GM12873 (cell line): Measurements from ENCODE around the gene GPR25.

Experiments used
- TF ChIP-seq, protein P1 (sequence below): IDR thresholded peaks from 2 replicates; pipeline ENCODE4 v1.5.1; 2012; ENCODE audit warnings: low read depth, mild to moderate bottlenecking, moderate library complexity, low read length, control low read depth; ENCODE audit not compliant: insufficient read depth; ENCODE audit errors: missing control alignments

GPR25 gene

DNA sequence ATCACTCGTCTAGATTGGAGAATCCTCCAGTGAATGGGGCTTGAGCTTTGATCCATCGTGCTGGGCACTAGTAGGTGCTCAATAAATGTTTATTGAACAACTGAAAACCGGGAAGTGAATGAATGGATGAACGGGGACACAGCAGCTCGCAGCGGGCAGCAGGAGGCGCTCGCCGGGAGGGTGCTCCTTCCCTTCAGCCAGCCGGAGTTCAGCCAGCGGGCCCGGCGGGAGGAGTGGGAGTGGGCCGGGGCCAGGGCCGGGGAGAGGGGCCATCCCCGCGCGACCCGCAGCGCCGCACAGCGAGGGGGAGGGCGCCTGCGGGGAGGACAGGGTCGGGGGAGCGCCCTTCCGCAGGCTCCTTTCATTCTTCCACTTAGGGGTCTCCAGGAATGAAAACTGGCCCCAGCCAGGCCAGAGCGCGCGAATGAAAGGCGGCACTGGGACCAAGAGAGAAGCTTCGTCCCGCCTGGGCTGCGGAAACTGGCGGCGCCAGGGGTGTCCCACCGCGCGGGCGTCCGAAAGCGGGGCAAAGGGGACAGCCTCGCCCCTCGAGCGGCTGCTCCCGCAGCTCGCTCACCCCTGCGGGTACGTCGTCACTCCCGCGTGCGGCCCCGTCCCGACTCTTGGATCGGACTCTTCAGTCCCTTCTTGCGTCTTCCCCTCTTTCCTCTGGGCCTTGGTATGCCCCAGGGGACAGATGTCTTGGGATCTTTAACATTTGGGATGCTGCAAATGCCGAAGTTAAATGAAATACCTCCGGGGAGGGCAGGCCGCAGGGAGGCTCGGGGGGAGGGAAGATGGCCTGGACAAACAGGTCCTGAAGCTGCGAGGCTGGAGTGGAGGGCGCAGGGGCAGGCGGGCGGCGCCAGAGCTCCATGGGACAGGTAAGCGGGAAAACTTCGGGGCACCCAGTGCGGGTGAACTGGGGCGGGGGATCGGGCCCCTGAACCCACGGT lies 18.3 kb downstream of the GPR25 start:
- TF ChIP-seq, protein P1, sequence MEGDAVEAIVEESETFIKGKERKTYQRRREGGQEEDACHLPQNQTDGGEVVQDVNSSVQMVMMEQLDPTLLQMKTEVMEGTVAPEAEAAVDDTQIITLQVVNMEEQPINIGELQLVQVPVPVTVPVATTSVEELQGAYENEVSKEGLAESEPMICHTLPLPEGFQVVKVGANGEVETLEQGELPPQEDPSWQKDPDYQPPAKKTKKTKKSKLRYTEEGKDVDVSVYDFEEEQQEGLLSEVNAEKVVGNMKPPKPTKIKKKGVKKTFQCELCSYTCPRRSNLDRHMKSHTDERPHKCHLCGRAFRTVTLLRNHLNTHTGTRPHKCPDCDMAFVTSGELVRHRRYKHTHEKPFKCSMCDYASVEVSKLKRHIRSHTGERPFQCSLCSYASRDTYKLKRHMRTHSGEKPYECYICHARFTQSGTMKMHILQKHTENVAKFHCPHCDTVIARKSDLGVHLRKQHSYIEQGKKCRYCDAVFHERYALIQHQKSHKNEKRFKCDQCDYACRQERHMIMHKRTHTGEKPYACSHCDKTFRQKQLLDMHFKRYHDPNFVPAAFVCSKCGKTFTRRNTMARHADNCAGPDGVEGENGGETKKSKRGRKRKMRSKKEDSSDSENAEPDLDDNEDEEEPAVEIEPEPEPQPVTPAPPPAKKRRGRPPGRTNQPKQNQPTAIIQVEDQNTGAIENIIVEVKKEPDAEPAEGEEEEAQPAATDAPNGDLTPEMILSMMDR, result peak; percentile 63

DNA sequence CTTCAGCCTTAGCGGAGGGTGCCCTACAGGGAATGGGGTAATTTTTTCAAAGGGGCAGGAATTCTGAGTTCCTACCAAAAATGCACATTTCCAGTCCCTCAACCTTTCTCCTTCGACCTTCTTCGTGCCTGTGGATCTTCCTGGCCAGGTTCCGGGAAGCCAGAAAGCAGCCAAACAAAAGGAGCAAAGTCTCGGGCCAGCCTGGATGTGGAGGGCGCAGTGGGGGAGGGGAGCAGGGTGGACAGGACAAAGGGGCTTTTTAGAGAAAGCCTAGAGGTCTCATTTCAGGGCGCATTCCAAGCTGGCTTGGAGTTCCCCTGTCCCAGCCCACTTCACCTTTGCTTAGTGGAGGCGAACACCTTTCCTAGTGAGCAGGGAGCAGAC lies 19.0 kb downstream of the GPR25 start:
- TF ChIP-seq, protein P1, result no peak

DNA sequence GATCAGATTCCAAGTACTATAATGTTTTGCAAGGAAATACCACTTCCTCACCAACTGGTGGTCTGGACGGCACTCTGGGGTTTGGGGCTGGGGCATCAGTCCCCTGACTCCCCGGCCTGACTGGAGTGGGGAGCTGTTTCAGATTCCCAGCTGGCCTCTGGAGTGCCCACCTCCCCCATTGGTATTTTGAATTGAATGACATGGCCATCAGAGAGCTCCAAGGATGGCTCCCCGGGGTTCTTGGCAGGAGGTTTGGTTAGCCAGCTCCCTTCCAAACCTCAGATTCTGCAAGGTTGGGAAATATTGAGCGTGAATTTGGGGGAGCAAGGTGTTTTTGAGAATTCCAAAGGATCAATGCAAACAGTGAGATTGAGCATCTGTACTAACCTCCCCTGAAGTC lies 19.8 kb downstream of the GPR25 start:
- TF ChIP-seq, protein P1, result no peak

DNA sequence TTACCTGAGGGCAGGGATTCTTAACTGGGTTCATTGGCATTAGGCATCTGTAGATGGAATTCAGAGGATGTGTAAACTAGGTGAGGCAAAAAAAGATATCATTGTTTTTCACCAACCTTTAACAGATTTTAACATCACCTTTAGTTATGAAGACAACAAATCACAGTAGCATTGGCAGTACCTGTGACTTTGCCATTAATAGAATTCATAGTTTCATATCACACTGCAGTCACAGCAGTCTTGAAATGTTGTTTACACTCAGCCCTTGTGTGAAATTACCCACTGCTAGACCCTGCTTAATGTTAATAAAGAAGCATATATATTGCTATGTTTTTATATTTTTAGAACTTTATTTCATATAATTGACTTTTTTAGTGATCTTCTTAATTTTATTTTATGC lies 20.2 kb downstream of the GPR25 start:
- TF ChIP-seq, protein P1, result no peak

- TF ChIP-seq, protein P1, result no peak
Measured at GRCh38 chr1:200893411-200893901, 20.7 kb downstream of the GPR25 start.

- TF ChIP-seq, protein P1, result no peak
Measured at GRCh38 chr1:200894712-200895442, 22.1 kb downstream of the GPR25 start, which contains the start of gene INAVA. Gene INAVA (plus strand): TSS chr1:200894900. CDS start chr1:200898401, 3,501 bp downstream.

DNA sequence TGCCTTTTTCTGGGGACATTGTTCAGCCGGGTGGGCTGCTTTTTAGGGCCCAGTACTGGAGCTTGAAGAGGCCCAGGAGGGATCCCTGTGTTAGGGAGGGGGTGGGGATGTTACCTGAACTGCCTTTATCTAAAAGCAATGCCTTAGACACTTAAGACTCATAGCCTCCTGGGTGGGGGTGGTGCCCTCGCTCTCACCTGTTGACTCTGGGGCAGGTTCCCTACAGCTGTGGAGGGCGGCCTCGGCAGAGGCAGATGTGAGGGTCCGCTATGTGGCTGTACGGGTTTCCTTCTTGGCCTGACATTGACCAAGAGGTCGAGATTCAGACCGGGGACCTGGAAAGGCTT lies 22.6 kb downstream of the GPR25 start:
- TF ChIP-seq, protein P1, result no peak
